SJCRH30 (cell line): ENCODE data around the gene MAGI2. TPM values are rescaled to one million over a fixed set of nuclear protein-coding genes. Genes with fewer than 3 reads are reported as not detected.

Experiments used
- DNase-seq, 2 experiments: peaks; one replicate each; pipeline ENCODE4 v3.0.0-alpha.2; 2015 to 2020
- H3K27ac ChIP-seq: fragments of 250-450 bp; sonication (Bioruptor Pico); 2 replicates; pipeline ENCODE4 v1.5.1; 2020; ENCODE audit warnings: mild to moderate bottlenecking, moderate library complexity
- H3K27me3 ChIP-seq: fragments of 250-450 bp; sonication (Bioruptor Pico); 2 replicates; pipeline ENCODE4 v1.5.1; 2020; ENCODE audit warnings: mild to moderate bottlenecking, moderate library complexity
- H3K36me3 ChIP-seq: fragments of 250-450 bp; sonication (Bioruptor Pico); 2 replicates; pipeline ENCODE4 v1.5.1; 2020; ENCODE audit warnings: mild to moderate bottlenecking, moderate library complexity
- H3K4me1 ChIP-seq: fragments of 250-450 bp; sonication (Bioruptor Pico); 2 replicates; pipeline ENCODE4 v1.5.1; 2020; ENCODE audit warnings: mild to moderate bottlenecking, moderate library complexity
- H3K4me3 ChIP-seq: fragments of 250-450 bp; sonication (Bioruptor Pico); 2 replicates; pipeline ENCODE4 v1.5.1; 2020; ENCODE audit warnings: mild to moderate bottlenecking, moderate library complexity
- H3K9me3 ChIP-seq: fragments of 250-450 bp; sonication (Bioruptor Pico); replicated peaks from 2 replicates; pipeline ENCODE4 v1.5.1; 2020; ENCODE audit warnings: mild to moderate bottlenecking, moderate library complexity
- total RNA-seq: library from RNA; depleted of rRNA; stranded (reverse); fragments of >200 nt; shearing (Covaris generic); gene quantifications from 2 replicates; pipeline ENCODE4 v1.2.3, GENCODE V29; 2014

MAGI2 gene
- total RNA-seq, 1 experiment from 2014 or later = 2.4 TPM

- DNase-seq = no peak
Observed at GRCh38 chr7:78189762-78190161, 1263.7 kb downstream of the MAGI2 start.

GRCh38 chr7:78185149-78185745, 1268.2 kb downstream of the MAGI2 start:
- H3K4me1 ChIP-seq = no peaks in the 10 kb centered on the region
- no peaks in the 10 kb centered on the region for H3K36me3 ChIP-seq
- no peak for DNase-seq
- H3K27me3 ChIP-seq = no peaks in the 10 kb centered on the region
- no peak overlapping the region for H3K27ac ChIP-seq
- H3K4me3 ChIP-seq = no peak overlapping the region
- no peaks in the 10 kb centered on the region; the same call in none of the 2 replicates for H3K9me3 ChIP-seq

More at GRCh38 chr7:78189762-78190161, 1263.7 kb downstream of the MAGI2 start:
- Histone ChIP-seq H3K9me3 (no peaks in the 10 kb centered on the region; the same call in none of the 2 replicates), H3K27me3 (no peaks in the 10 kb centered on the region), H3K4me1 (no peaks in the 10 kb centered on the region), H3K4me3 (no peak overlapping the region), H3K36me3 (no peaks in the 10 kb centered on the region), H3K27ac (no peak overlapping the region)

- H3K4me1 ChIP-seq = no peaks in the 10 kb centered on the region
- H3K4me3 ChIP-seq = no peak overlapping the region
- H3K36me3 ChIP-seq = no peaks in the 10 kb centered on the region
- DNase-seq = no peak
- H3K27me3 ChIP-seq = no peaks in the 10 kb centered on the region
- no peaks in the 10 kb centered on the region; the same call in none of the 2 replicates for H3K9me3 ChIP-seq
- H3K27ac ChIP-seq = no peak overlapping the region
Observed at GRCh38 chr7:78184299-78184698, 1269.2 kb downstream of the MAGI2 start.

GRCh38 chr7:78179827-78180477, 1273.5 kb downstream of the MAGI2 start:
- Histone ChIP-seq H3K36me3 (no peaks in the 10 kb centered on the region), H3K27me3 (no peaks in the 10 kb centered on the region), H3K9me3 (no peaks in the 10 kb centered on the region), H3K4me1 (no peaks in the 10 kb centered on the region), H3K4me3 (no peak overlapping the region), H3K27ac (no peak overlapping the region)
- DNase-seq = no peak

GRCh38 chr7:78179211-78179610, 1274.3 kb downstream of the MAGI2 start:
- H3K36me3 ChIP-seq = no peaks in the 10 kb centered on the region
- DNase-seq = no peak
- H3K27me3 ChIP-seq = no peaks in the 10 kb centered on the region
- no peaks in the 10 kb centered on the region for H3K4me1 ChIP-seq
- H3K27ac ChIP-seq = no peak overlapping the region
- no peak overlapping the region for H3K4me3 ChIP-seq
- no peaks in the 10 kb centered on the region for H3K9me3 ChIP-seq

- Histone ChIP-seq H3K9me3 (no peaks in the 10 kb centered on the region), H3K36me3 (no peaks in the 10 kb centered on the region), H3K4me1 (no peaks in the 10 kb centered on the region), H3K27ac (no peak overlapping the region), H3K4me3 (no peak overlapping the region), H3K27me3 (no peaks in the 10 kb centered on the region)
- no peak for DNase-seq
Observed at GRCh38 chr7:78178319-78178718, 1275.1 kb downstream of the MAGI2 start.

GRCh38 chr7:78176171-78176570, 1277.3 kb downstream of the MAGI2 start:
- Histone ChIP-seq H3K9me3 (no peaks in the 10 kb centered on the region), H3K36me3 (no peaks in the 10 kb centered on the region), H3K27ac (no peak overlapping the region), H3K27me3 (no peaks in the 10 kb centered on the region), H3K4me3 (no peak overlapping the region), H3K4me1 (no peaks in the 10 kb centered on the region)
- no peak for DNase-seq

- H3K36me3 ChIP-seq = no peaks in the 10 kb centered on the region
- no peak overlapping the region for H3K27ac ChIP-seq
- no peaks in the 10 kb centered on the region for H3K27me3 ChIP-seq
- H3K4me1 ChIP-seq = no peaks in the 10 kb centered on the region
- H3K9me3 ChIP-seq = no peaks in the 10 kb centered on the region
- no peak for DNase-seq
- no peak overlapping the region for H3K4me3 ChIP-seq
Observed at GRCh38 chr7:78175330-78176100, 1278.0 kb downstream of the MAGI2 start.

GRCh38 chr7:78173666-78174065, 1279.8 kb downstream of the MAGI2 start:
- Histone ChIP-seq H3K4me3 (no peak overlapping the region), H3K27me3 (no peaks in the 10 kb centered on the region), H3K4me1 (no peaks in the 10 kb centered on the region), H3K9me3 (no peaks in the 10 kb centered on the region), H3K36me3 (no peaks in the 10 kb centered on the region), H3K27ac (no peak overlapping the region)
- DNase-seq = no peak

- DNase-seq = peak in 1 of 2 experiments; percentile 18
Observed at GRCh38 chr7:78172933-78173591, 1280.4 kb downstream of the MAGI2 start.

GRCh38 chr7:78172267-78172757, 1281.2 kb downstream of the MAGI2 start:
- Histone ChIP-seq H3K4me3 (no peak overlapping the region), H3K27me3 (no peaks in the 10 kb centered on the region), H3K27ac (no peak overlapping the region), H3K4me1 (no peaks in the 10 kb centered on the region), H3K36me3 (no peaks in the 10 kb centered on the region), H3K9me3 (no peaks in the 10 kb centered on the region)
- DNase-seq = no peak

More at GRCh38 chr7:78172933-78173591, 1280.4 kb downstream of the MAGI2 start:
- no peaks in the 10 kb centered on the region for H3K9me3 ChIP-seq
- H3K4me3 ChIP-seq = no peak overlapping the region
- H3K27ac ChIP-seq = no peak overlapping the region
- H3K36me3 ChIP-seq = no peaks in the 10 kb centered on the region
- H3K27me3 ChIP-seq = no peaks in the 10 kb centered on the region
- no peaks in the 10 kb centered on the region for H3K4me1 ChIP-seq

- no peak overlapping the region for H3K4me3 ChIP-seq
- no peaks in the 10 kb centered on the region for H3K4me1 ChIP-seq
- no peaks in the 10 kb centered on the region for H3K9me3 ChIP-seq
- no peaks in the 10 kb centered on the region for H3K36me3 ChIP-seq
- no peak for DNase-seq
- H3K27ac ChIP-seq = no peak overlapping the region
- no peaks in the 10 kb centered on the region for H3K27me3 ChIP-seq
Observed at GRCh38 chr7:78171398-78171797, 1282.1 kb downstream of the MAGI2 start.

GRCh38 chr7:78170815-78171214, 1282.7 kb downstream of the MAGI2 start:
- Histone ChIP-seq H3K36me3 (no peaks in the 10 kb centered on the region), H3K4me1 (no peaks in the 10 kb centered on the region), H3K4me3 (no peak overlapping the region), H3K9me3 (no peaks in the 10 kb centered on the region), H3K27ac (no peak overlapping the region), H3K27me3 (no peaks in the 10 kb centered on the region)
- no peak for DNase-seq

- H3K36me3 ChIP-seq = no peaks in the 10 kb centered on the region
- no peak overlapping the region for H3K4me3 ChIP-seq
- H3K9me3 ChIP-seq = no peaks in the 10 kb centered on the region
- H3K27ac ChIP-seq = no peak overlapping the region
- H3K4me1 ChIP-seq = no peaks in the 10 kb centered on the region
- no peaks in the 10 kb centered on the region for H3K27me3 ChIP-seq
- no peak for DNase-seq
Observed at GRCh38 chr7:78169992-78170391, 1283.5 kb downstream of the MAGI2 start.

GRCh38 chr7:78168865-78169264, 1284.6 kb downstream of the MAGI2 start:
- no peaks in the 10 kb centered on the region for H3K36me3 ChIP-seq

More at GRCh38 chr7:78168865-78169264, 1284.6 kb downstream of the MAGI2 start:
- no peak for DNase-seq
- Histone ChIP-seq H3K27ac (no peak overlapping the region), H3K27me3 (no peaks in the 10 kb centered on the region), H3K4me1 (no peaks in the 10 kb centered on the region), H3K4me3 (no peak overlapping the region), H3K9me3 (no peaks in the 10 kb centered on the region)
